Activated B cell treated with CpG ODN at 0.5 μM for 24 hours (primary cell): ENCODE measurements around the gene EPB41L4B. TPM values are rescaled to one million over a fixed set of nuclear protein-coding genes. Genes with fewer than 3 reads are reported as not detected.

ENCODE experiments used
- ATAC-seq: fragments of 200-7000 bp; cut with Tn5 transposase; one replicate; pipeline ENCODE4 v1.10.0; 2021; ENCODE audit warnings: low read depth, mild to moderate bottlenecking, moderate library complexity
- CTCF ChIA-PET: fragments of 350-600 bp; sonication (Branson Sonifier 250); formaldehyde crosslinking; loops from one replicate; lab custom pipeline; 2021; ENCODE audit warnings: antibody characterized with exemption; lab: Charles Lee
- POLR2A ChIA-PET: fragments of 350-600 bp; sonication (Branson Sonifier 250); formaldehyde crosslinking; loops from one replicate; lab custom pipeline; 2021; ENCODE audit warnings: antibody characterized with exemption; lab: Charles Lee
- DNase-seq: peaks from one replicate; pipeline ENCODE4 v3.0.0; 2022
- H3K27ac Mint-ChIP-seq: one replicate; pipeline ENCODE4 v1.8.0; 2020; ENCODE audit warnings: mixed read lengths
- H3K27me3 Mint-ChIP-seq: one replicate; pipeline ENCODE4 v1.8.0; 2021; ENCODE audit warnings: mixed read lengths
- H3K36me3 Mint-ChIP-seq: one replicate; pipeline ENCODE4 v1.8.0; 2021; ENCODE audit warnings: low read depth, mixed read lengths
- H3K4me1 Mint-ChIP-seq: one replicate; pipeline ENCODE4 v1.8.0; 2021; ENCODE audit warnings: mixed read lengths
- H3K4me3 Mint-ChIP-seq: one replicate; pipeline ENCODE4 v1.8.0; 2020; ENCODE audit warnings: mild to moderate bottlenecking, mixed read lengths
- H3K9me3 Mint-ChIP-seq: one replicate; pipeline ENCODE4 v1.8.0; 2020; ENCODE audit warnings: mixed read lengths
- intact Hi-C: fragments of 100-400 bp; cut with micrococcal nuclease; formaldehyde crosslinking; loops from one replicate; pipeline ENCODE4 v1.15.1; 2024
- total RNA-seq: library from RNA; stranded (reverse); gene quantifications from 2 replicates; pipeline ENCODE4 v1.2.3, GENCODE V29; 2022
- TF ChIP-seq, protein P1 (sequence below): fragments of 200-600 bp; IDR thresholded peaks from one replicate; pipeline ENCODE4 v1.8.0; 2022; ENCODE audit warnings: antibody characterized with exemption, mild to moderate bottlenecking

The EPB41L4B gene
- total RNA-seq, 1 donor from 2014 or later, result 5.3 TPM

DNA sequence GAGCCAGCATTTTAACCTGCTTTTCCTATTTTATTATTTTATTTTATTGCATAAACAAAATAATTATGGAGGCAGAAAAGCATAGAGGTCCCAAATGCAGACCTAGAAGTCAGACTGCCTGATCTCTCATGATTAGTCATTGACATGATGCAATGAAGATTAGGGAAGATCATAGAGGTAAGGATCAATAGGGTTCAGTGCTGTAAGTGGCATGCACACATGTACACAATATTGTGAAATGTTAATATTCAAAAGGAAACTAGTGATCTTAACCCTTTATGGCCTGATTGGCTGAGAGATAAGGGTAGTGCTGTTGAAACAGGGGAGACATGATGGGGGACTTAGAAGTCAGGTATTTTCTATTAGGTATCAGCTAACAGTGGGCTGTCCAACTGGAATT lies 152.7 kb downstream of the EPB41L4B start:
- DNase-seq, result no peak
- CTCF ChIA-PET, result no interaction called here
- Mint-ChIP-seq H3K27ac (no peak overlapping the region), H3K27me3 (peaks cover 39% of the 10 kb centered on the region), H3K9me3 (peaks cover 3% of the 10 kb centered on the region), H3K4me3 (no peak overlapping the region), H3K4me1 (peaks cover 8% of the 10 kb centered on the region), H3K36me3 (no peaks in the 10 kb centered on the region)
- POLR2A ChIA-PET, result no interaction called here
- intact Hi-C loops, result no loop called here
- TF ChIP-seq, protein P1, sequence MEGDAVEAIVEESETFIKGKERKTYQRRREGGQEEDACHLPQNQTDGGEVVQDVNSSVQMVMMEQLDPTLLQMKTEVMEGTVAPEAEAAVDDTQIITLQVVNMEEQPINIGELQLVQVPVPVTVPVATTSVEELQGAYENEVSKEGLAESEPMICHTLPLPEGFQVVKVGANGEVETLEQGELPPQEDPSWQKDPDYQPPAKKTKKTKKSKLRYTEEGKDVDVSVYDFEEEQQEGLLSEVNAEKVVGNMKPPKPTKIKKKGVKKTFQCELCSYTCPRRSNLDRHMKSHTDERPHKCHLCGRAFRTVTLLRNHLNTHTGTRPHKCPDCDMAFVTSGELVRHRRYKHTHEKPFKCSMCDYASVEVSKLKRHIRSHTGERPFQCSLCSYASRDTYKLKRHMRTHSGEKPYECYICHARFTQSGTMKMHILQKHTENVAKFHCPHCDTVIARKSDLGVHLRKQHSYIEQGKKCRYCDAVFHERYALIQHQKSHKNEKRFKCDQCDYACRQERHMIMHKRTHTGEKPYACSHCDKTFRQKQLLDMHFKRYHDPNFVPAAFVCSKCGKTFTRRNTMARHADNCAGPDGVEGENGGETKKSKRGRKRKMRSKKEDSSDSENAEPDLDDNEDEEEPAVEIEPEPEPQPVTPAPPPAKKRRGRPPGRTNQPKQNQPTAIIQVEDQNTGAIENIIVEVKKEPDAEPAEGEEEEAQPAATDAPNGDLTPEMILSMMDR, result no peak
- no peak for ATAC-seq

- intact Hi-C loops, result no loop called here
- no peaks in the 10 kb centered on the region for H3K36me3 Mint-ChIP-seq
Measured at GRCh38 chr9:109167716-109168115, 153.1 kb downstream of the EPB41L4B start.

GRCh38 chr9:109166771-109167601 lies 153.9 kb downstream of the EPB41L4B start, which contains the start of gene FRRS1L:
Gene FRRS1L (minus strand): TSS chr9:109167249. CDS start chr9:109167138, 111 bp downstream.
- Mint-ChIP-seq H3K36me3 (no peaks in the 10 kb centered on the region), H3K4me1 (peaks cover 8% of the 10 kb centered on the region), H3K27ac (no peak within 1 kb of the TSS), H3K4me3 (no peak within 1 kb of the TSS), H3K9me3 (peaks cover 3% of the 10 kb centered on the region), H3K27me3 (peaks cover 39% of the 10 kb centered on the region)
- TF ChIP-seq, protein P1, result no peak
- DNase-seq (no peak), ATAC-seq (no peak)
- ChIA-PET POLR2A (no interaction called here), CTCF (no interaction called here)
- intact Hi-C loops, result no loop called here

More at GRCh38 chr9:109167716-109168115, 153.1 kb downstream of the EPB41L4B start:
- peaks cover 39% of the 10 kb centered on the region for H3K27me3 Mint-ChIP-seq
- DNase-seq (no peak), ATAC-seq (no peak)
- TF ChIP-seq, protein P1, result no peak
- peaks cover 3% of the 10 kb centered on the region for H3K9me3 Mint-ChIP-seq
- H3K4me3 Mint-ChIP-seq, result no peak overlapping the region
- H3K27ac Mint-ChIP-seq, result no peak overlapping the region
- CTCF ChIA-PET, result no interaction called here
- POLR2A ChIA-PET, result no interaction called here
- peaks cover 8% of the 10 kb centered on the region for H3K4me1 Mint-ChIP-seq

DNA sequence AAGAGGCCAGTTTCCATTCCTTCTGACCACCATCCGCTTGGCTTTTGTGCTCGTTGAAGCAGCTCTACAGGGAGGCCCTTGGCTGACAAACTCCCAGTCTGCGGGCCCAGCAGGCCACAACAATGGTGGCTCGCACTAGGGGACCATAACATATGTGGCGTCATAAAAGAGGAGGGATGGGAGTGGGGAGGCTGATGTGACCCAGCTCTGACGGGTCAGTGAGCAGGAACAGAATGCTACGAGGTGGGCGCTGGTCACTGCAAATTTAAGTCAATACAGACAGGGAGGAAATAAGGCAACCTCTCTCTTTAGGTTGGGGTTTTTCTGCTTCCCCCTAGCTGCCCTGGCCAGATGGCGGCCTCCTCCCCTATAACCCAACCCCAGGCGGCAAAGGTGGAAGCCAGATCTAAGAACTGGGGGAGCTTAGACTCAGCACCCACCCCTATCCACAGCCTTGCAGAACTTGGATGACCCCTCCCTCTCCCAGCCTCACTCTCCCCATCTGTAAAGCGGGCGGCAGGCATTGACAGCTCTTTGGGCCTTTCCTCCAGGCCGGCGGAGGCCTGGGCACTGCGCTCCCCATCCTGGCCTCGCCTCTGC lies 154.6 kb downstream of the EPB41L4B start:
- intact Hi-C loops, result no loop called here
- peaks cover 3% of the 10 kb centered on the region for H3K9me3 Mint-ChIP-seq
- no peak for DNase-seq
- ATAC-seq, result no peak
- H3K27me3 Mint-ChIP-seq, result peaks cover 38% of the 10 kb centered on the region
- H3K4me1 Mint-ChIP-seq, result peaks cover 8% of the 10 kb centered on the region
- no peaks in the 10 kb centered on the region for H3K36me3 Mint-ChIP-seq
- no peak overlapping the region for H3K27ac Mint-ChIP-seq
- no peak overlapping the region for H3K4me3 Mint-ChIP-seq
- TF ChIP-seq, protein P1, result no peak
- ChIA-PET CTCF (no interaction called here), POLR2A (no interaction called here)

GRCh38 chr9:109164042-109164441 lies 156.8 kb downstream of the EPB41L4B start:
- ChIA-PET POLR2A (no interaction called here), CTCF (interaction anchor here (0.6 kb wide), 1 partner anchor 77 kb away, joined by 4 read pairs; no protein-coding TSS in a partner anchor)
- TF ChIP-seq, protein P1, result no peak
- Mint-ChIP-seq H3K4me1 (peaks cover 8% of the 10 kb centered on the region), H3K27ac (no peak overlapping the region), H3K9me3 (peaks cover 3% of the 10 kb centered on the region), H3K27me3 (peaks cover 34% of the 10 kb centered on the region), H3K4me3 (no peak overlapping the region), H3K36me3 (no peaks in the 10 kb centered on the region)
- DNase-seq (no peak), ATAC-seq (peak; percentile 50)
- intact Hi-C loops, result no loop called here
